ENCODE data around the gene LCE2C.

LCE2C gene

DNA sequence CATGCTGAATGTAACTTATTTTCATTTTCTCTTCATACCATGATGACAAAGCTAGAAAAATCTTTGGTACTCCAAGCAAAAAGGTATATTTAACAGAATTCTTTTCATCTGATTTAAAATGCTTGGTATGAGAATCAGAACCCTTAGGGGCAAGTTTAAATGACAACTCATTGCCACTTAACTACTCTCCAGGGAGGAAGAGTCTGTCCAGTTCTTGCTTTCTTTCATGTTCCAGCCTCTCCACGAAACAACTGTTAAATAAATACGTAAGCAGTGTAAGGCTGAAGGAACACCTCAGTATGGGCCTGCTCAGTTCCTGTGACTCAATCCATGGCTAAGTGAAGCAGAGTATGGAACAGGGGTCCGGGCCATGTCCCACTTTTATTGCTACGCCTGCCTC is 24.7 kb downstream of the LCE2C start:
- H3K36me3 ChIP-seq (ENCODE audit: low read depth), result no peaks in the 10 kb centered on the region
- H3K9me3 ChIP-seq (ENCODE audit: severe bottlenecking), result no peaks in the 10 kb centered on the region
- ATAC-seq (ENCODE audit: low read depth), result no peak
- no peaks in the 10 kb centered on the region for H3K27me3 ChIP-seq (ENCODE audit: insufficient read depth, poor library complexity, severe bottlenecking)
- TF ChIP-seq CTCF (IDR thresholded peaks at IDR 0.05; ENCODE audit: poor library complexity, severe bottlenecking), result no peak
- H3K4me3 ChIP-seq (ENCODE audit: severe bottlenecking), result no peak overlapping the region
- no peak overlapping the region for H3K27ac ChIP-seq (ENCODE audit: poor library complexity, severe bottlenecking)
- DNase-seq (ENCODE audit: low spot score), result no peak
- H3K4me1 ChIP-seq (ENCODE audit: insufficient read depth, poor library complexity, severe bottlenecking), result no peaks in the 10 kb centered on the region

DNA sequence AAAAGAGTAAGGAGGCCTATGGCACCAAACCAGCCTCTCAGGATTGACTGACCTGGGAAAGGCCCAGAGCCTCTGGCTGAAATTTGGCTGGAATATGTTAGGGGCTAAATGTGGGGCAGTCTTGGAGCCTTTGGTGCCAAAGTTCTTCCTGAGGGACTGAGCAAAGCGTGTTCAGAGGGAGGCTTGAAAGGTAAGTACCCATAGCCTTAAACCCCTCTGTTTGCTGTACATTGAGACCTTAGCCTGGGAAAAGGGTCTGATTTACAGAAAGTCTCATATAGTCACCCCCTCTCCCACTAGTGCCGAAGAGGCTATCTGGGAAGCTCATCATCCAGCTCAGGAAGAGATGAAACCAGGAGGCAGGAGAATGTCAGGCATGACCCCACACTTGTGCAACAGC is 32.8 kb downstream of the LCE2C start, which contains the start of gene LCE4A:
TSS of gene LCE4A (plus strand) at position 301 of the 400 bp plus-strand sequence. CDS start 916 bp downstream, outside the sequence.
- DNase-seq (ENCODE audit: low spot score), result no peak
- no peak for TF ChIP-seq CTCF (IDR thresholded peaks at IDR 0.05; ENCODE audit: poor library complexity, severe bottlenecking)
- Histone ChIP-seq H3K27me3 (ENCODE audit: insufficient read depth, poor library complexity, severe bottlenecking) (no peaks in the 10 kb centered on the region), H3K9me3 (ENCODE audit: severe bottlenecking) (no peaks in the 10 kb centered on the region), H3K4me3 (ENCODE audit: severe bottlenecking) (no peak within 1 kb of the TSS), H3K4me1 (ENCODE audit: insufficient read depth, poor library complexity, severe bottlenecking) (no peaks in the 10 kb centered on the region), H3K27ac (ENCODE audit: poor library complexity, severe bottlenecking) (no peak within 1 kb of the TSS), H3K36me3 (ENCODE audit: low read depth) (no peaks in the 10 kb centered on the region)
- no peak for ATAC-seq (ENCODE audit: low read depth)

DNA sequence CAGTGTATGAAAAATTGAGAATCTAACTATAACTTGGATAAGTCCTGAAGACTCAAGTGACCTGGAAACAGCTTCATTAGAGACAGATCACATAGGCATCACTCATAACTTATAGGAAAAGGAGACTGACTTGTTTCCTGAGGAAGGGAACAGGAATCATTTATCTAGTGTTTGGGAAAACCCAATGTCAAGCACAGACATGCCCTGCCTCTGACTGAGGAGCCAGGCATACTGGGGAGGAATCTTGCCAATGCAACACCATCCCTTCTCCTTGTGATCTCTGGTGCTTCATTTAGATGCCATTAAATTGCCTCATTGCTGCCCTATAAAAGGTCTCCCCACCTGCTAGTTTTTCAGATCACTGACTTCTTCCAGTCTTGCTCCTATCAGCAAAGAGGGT is 43.2 kb downstream of the LCE2C start:
- H3K4me3 ChIP-seq (ENCODE audit: severe bottlenecking), result no peak overlapping the region
- no peaks in the 10 kb centered on the region for H3K9me3 ChIP-seq (ENCODE audit: severe bottlenecking)
- no peaks in the 10 kb centered on the region for H3K27me3 ChIP-seq (ENCODE audit: insufficient read depth, poor library complexity, severe bottlenecking)
- H3K4me1 ChIP-seq (ENCODE audit: insufficient read depth, poor library complexity, severe bottlenecking), result peaks cover 12% of the 10 kb centered on the region
- ATAC-seq (ENCODE audit: low read depth) (peak; percentile 99), DNase-seq (ENCODE audit: low spot score) (peak; percentile 75)
- no peaks in the 10 kb centered on the region for H3K36me3 ChIP-seq (ENCODE audit: low read depth)
- TF ChIP-seq CTCF (IDR thresholded peaks at IDR 0.05; ENCODE audit: poor library complexity, severe bottlenecking), result no peak
- H3K27ac ChIP-seq (ENCODE audit: poor library complexity, severe bottlenecking), result peak overlapping the region; percentile 48

- H3K27ac ChIP-seq (ENCODE audit: poor library complexity, severe bottlenecking), result no peak overlapping the region
- no peak for DNase-seq (ENCODE audit: low spot score)
- no peak for TF ChIP-seq CTCF (IDR thresholded peaks at IDR 0.05; ENCODE audit: poor library complexity, severe bottlenecking)
- no peak overlapping the region for H3K4me3 ChIP-seq (ENCODE audit: severe bottlenecking)
- no peaks in the 10 kb centered on the region for H3K36me3 ChIP-seq (ENCODE audit: low read depth)
- no peaks in the 10 kb centered on the region for H3K4me1 ChIP-seq (ENCODE audit: insufficient read depth, poor library complexity, severe bottlenecking)
- ATAC-seq (ENCODE audit: low read depth), result no peak
- no peaks in the 10 kb centered on the region for H3K27me3 ChIP-seq (ENCODE audit: insufficient read depth, poor library complexity, severe bottlenecking)
- no peaks in the 10 kb centered on the region for H3K9me3 ChIP-seq (ENCODE audit: severe bottlenecking)
Measured at GRCh38 chr1:152725261-152725660, 50.2 kb downstream of the LCE2C start.

All from RWPE2 (cell line).